Trophoblast cell (in vitro differentiated cells and primary cell): Measurements from ENCODE around the gene KIAA0408.

Experiments used
- DNase-seq, 2 donors: peaks; one replicate each; pipeline ENCODE4 v3.0.0-alpha.2; 2016
- H2AFZ ChIP-seq: 2 replicates; pipeline ENCODE4 v1.6.1; 2013; ENCODE audit warnings: low read length, moderate library complexity, mild to moderate bottlenecking; ENCODE audit not compliant: insufficient read depth, poor library complexity
- H2AK5ac ChIP-seq: 2 replicates; pipeline ENCODE4 v1.6.1; 2013; ENCODE audit warnings: mild to moderate bottlenecking, low read length
- H2BK120ac ChIP-seq: 2 replicates; pipeline ENCODE4 v1.6.1; 2013; ENCODE audit warnings: low read length, mild to moderate bottlenecking, moderate library complexity; ENCODE audit not compliant: insufficient read depth, poor library complexity
- H2BK12ac ChIP-seq: 2 replicates; pipeline ENCODE4 v1.6.1; 2013; ENCODE audit warnings: mild to moderate bottlenecking, low read length, moderate library complexity
- H2BK5ac ChIP-seq: 2 replicates; pipeline ENCODE4 v1.6.1; 2013; ENCODE audit warnings: low read length, low read depth, moderate library complexity, mild to moderate bottlenecking; ENCODE audit not compliant: poor library complexity
- H3K14ac ChIP-seq: 2 replicates; pipeline ENCODE4 v1.6.1; 2013; ENCODE audit warnings: mild to moderate bottlenecking, low read length
- H3K18ac ChIP-seq: 2 replicates; pipeline ENCODE4 v1.6.1; 2013; ENCODE audit warnings: mild to moderate bottlenecking, low read length
- H3K23ac ChIP-seq: 2 replicates; pipeline ENCODE4 v1.6.1; 2013; ENCODE audit warnings: low read length
- H3K27ac ChIP-seq: 2 replicates; pipeline ENCODE4 v1.5.1; 2013; ENCODE audit warnings: low read depth, mild to moderate bottlenecking, inconsistent platforms, low read length, moderate library complexity
- H3K27me3 ChIP-seq: 2 replicates; pipeline ENCODE4 v1.6.1; 2013; ENCODE audit warnings: inconsistent platforms, mild to moderate bottlenecking, low read length, moderate library complexity; ENCODE audit not compliant: insufficient read depth
- H3K36me3 ChIP-seq, 2 experiments: 1 replicate in 1 of 2; 2 replicates in 1 of 2; pipeline ENCODE4 v1.6.1; 2013; ENCODE audit warnings: low read length in 2 of 2, mild to moderate bottlenecking in 2 of 2, moderate library complexity in 1 of 2; ENCODE audit not compliant: insufficient read depth in 2 of 2, control insufficient read depth in 1 of 2
- H3K4ac ChIP-seq: 2 replicates; pipeline ENCODE4 v1.6.1; 2013; ENCODE audit warnings: low read depth, mild to moderate bottlenecking, low read length, moderate library complexity
- H3K4me1 ChIP-seq, 2 experiments: 1 replicate in 1 of 2; 2 replicates in 1 of 2; pipeline ENCODE4 v1.6.1; 2013; ENCODE audit warnings: low read length in 2 of 2, mild to moderate bottlenecking in 2 of 2, moderate library complexity in 1 of 2; ENCODE audit not compliant: insufficient read depth in 2 of 2, control insufficient read depth in 1 of 2
- H3K4me2 ChIP-seq: 2 replicates; pipeline ENCODE4 v1.6.1; 2013; ENCODE audit warnings: inconsistent platforms, mild to moderate bottlenecking, low read length, moderate library complexity
- H3K4me3 ChIP-seq: 2 replicates; pipeline ENCODE4 v1.5.1; 2013; ENCODE audit warnings: mild to moderate bottlenecking, low read depth, low read length, inconsistent platforms
- H3K79me1 ChIP-seq: one replicate; pipeline ENCODE4 v1.6.1; 2013; ENCODE audit warnings: low read length
- H3K79me2 ChIP-seq: 2 replicates; pipeline ENCODE4 v1.6.1; 2013; ENCODE audit warnings: low read length, mild to moderate bottlenecking; ENCODE audit not compliant: control insufficient read depth, insufficient read depth, poor library complexity
- H3K9ac ChIP-seq: 2 replicates; pipeline ENCODE4 v1.6.1; 2013; ENCODE audit warnings: mild to moderate bottlenecking, low read length
- H3K9me3 ChIP-seq: 2 replicates; pipeline ENCODE4 v1.6.1; 2013; ENCODE audit warnings: low read depth, mild to moderate bottlenecking, control low read depth, inconsistent platforms, low read length; ENCODE audit not compliant: insufficient read depth
- H4K12ac ChIP-seq: 2 replicates; pipeline ENCODE4 v1.6.1; 2013; ENCODE audit warnings: low read depth, mild to moderate bottlenecking, low read length, moderate library complexity
- H4K8ac ChIP-seq: 2 replicates; pipeline ENCODE4 v1.6.1; 2013; ENCODE audit warnings: low read depth, mild to moderate bottlenecking, low read length, moderate library complexity
- H4K91ac ChIP-seq: one replicate; pipeline ENCODE4 v1.6.1; 2013; ENCODE audit warnings: low read depth, mild to moderate bottlenecking, low read length, moderate library complexity
- WGBS: extraction: QIAGEN DNeasy Blood & Tissue Kit; methylation state at CpG from one replicate; pipeline ENCODE4 v1.1.7; 2013; ENCODE audit warnings: missing lambda C conversion rate; ENCODE audit not compliant: insufficient read length, insufficient coverage; ENCODE audit errors: extremely low coverage; 5-methylcytosine and 5-hydroxymethylcytosine counted together

Gene KIAA0408

GRCh38 chr6:127481111-127481510, 21.9 kb upstream of the KIAA0408 start:
- no peak overlapping the region for H2BK12ac ChIP-seq
- no peak overlapping the region for H3K23ac ChIP-seq
- H3K4me2 ChIP-seq, result no peak overlapping the region
- H2AK5ac ChIP-seq, result no peak overlapping the region
- no peak overlapping the region for H4K8ac ChIP-seq
- no peak overlapping the region for H2BK120ac ChIP-seq
- H3K4me3 ChIP-seq, result no peak overlapping the region
- no peak overlapping the region for H2AFZ ChIP-seq
- H3K4me1 ChIP-seq, result no peaks in the 10 kb centered on the region
- no peak overlapping the region for H3K14ac ChIP-seq
- H3K36me3 ChIP-seq, result no peaks in the 10 kb centered on the region
- H4K12ac ChIP-seq, result no peak overlapping the region
- DNase-seq, result no peak
- H3K27me3 ChIP-seq, result no peaks in the 10 kb centered on the region
- no peaks in the 10 kb centered on the region for H3K9me3 ChIP-seq
- no peak overlapping the region for H3K18ac ChIP-seq
- no CpG with 5 or more reads among the region's 2 CpGs for WGBS
- no peak overlapping the region for H3K4ac ChIP-seq
- H2BK5ac ChIP-seq, result no peak overlapping the region
- no peaks in the 10 kb centered on the region for H3K79me2 ChIP-seq
- no peaks in the 10 kb centered on the region for H3K79me1 ChIP-seq
- no peak overlapping the region for H4K91ac ChIP-seq
- no peak overlapping the region for H3K9ac ChIP-seq
- H3K27ac ChIP-seq, result no peak overlapping the region

- Histone ChIP-seq H3K79me2 (no peaks in the 10 kb centered on the region), H4K8ac (no peak overlapping the region), H3K36me3 (no peaks in the 10 kb centered on the region), H3K23ac (no peak overlapping the region), H3K18ac (no peak overlapping the region), H2BK12ac (no peak overlapping the region), H3K27ac (no peak overlapping the region), H2BK120ac (no peak overlapping the region), H3K4ac (no peak overlapping the region), H3K4me3 (no peak overlapping the region), H3K14ac (no peak overlapping the region), H2AFZ (no peak overlapping the region), H4K12ac (no peak overlapping the region), H3K4me1 (no peaks in the 10 kb centered on the region), H2AK5ac (no peak overlapping the region), H3K79me1 (no peaks in the 10 kb centered on the region), H3K9ac (no peak overlapping the region), H3K9me3 (peaks cover 2% of the 10 kb centered on the region), H2BK5ac (no peak overlapping the region), H4K91ac (no peak overlapping the region), H3K27me3 (no peaks in the 10 kb centered on the region), H3K4me2 (no peak overlapping the region)
- no CpG with 5 or more reads among the region's 1 CpG for WGBS
- DNase-seq, result no peak
Measured at GRCh38 chr6:127477658-127478057, 18.5 kb upstream of the KIAA0408 start.

- Histone ChIP-seq H3K27me3 (no peaks in the 10 kb centered on the region), H3K9me3 (peaks cover 2% of the 10 kb centered on the region), H3K4me3 (no peak overlapping the region), H3K4me1 (no peaks in the 10 kb centered on the region), H3K79me2 (no peaks in the 10 kb centered on the region), H2BK12ac (no peak overlapping the region), H3K27ac (no peak overlapping the region), H2AK5ac (no peak overlapping the region), H4K8ac (no peak overlapping the region), H4K91ac (no peak overlapping the region), H3K14ac (no peak overlapping the region), H3K18ac (no peak overlapping the region), H2BK120ac (no peak overlapping the region), H3K36me3 (no peaks in the 10 kb centered on the region), H3K23ac (no peak overlapping the region), H3K79me1 (no peaks in the 10 kb centered on the region), H3K9ac (no peak overlapping the region), H2BK5ac (no peak overlapping the region), H3K4me2 (no peak overlapping the region), H4K12ac (no peak overlapping the region), H3K4ac (no peak overlapping the region), H2AFZ (no peak overlapping the region)
- DNase-seq, result no peak
- no CpG with 5 or more reads among the region's 34 CpGs for WGBS
Measured at GRCh38 chr6:127475823-127476176, 16.6 kb upstream of the KIAA0408 start.

- Histone ChIP-seq H3K9ac (no peak overlapping the region), H3K4me3 (no peak overlapping the region), H2BK12ac (no peak overlapping the region), H3K18ac (no peak overlapping the region), H3K4me2 (no peak overlapping the region), H2BK120ac (no peak overlapping the region), H3K14ac (no peak overlapping the region), H2BK5ac (no peak overlapping the region), H3K79me2 (no peaks in the 10 kb centered on the region), H3K79me1 (no peaks in the 10 kb centered on the region), H3K27ac (no peak overlapping the region), H3K9me3 (peaks cover 2% of the 10 kb centered on the region), H3K27me3 (no peaks in the 10 kb centered on the region), H3K4me1 (no peaks in the 10 kb centered on the region), H4K12ac (no peak overlapping the region), H4K8ac (no peak overlapping the region), H2AK5ac (no peak overlapping the region), H2AFZ (no peak overlapping the region), H3K36me3 (no peaks in the 10 kb centered on the region), H3K23ac (no peak overlapping the region), H4K91ac (no peak overlapping the region), H3K4ac (no peak overlapping the region)
- no CpG with 5 or more reads among the region's 87 CpGs for WGBS
- DNase-seq, result no peak
Measured at GRCh38 chr6:127475135-127475822, 16.1 kb upstream of the KIAA0408 start.
